SK-N-SH (cell line): Measurements from ENCODE around the gene AK3.

Source experiments
- CTCF ChIP-seq: fragments of 200-600 bp; sonication (generic); IDR thresholded peaks from 2 replicates; pipeline ENCODE4 v1.6.1; 2017; ENCODE audit warnings: antibody characterized with exemption, mild to moderate bottlenecking, moderate library complexity
- EP300 ChIP-seq, 2 experiments: IDR thresholded peaks; 2 replicates each; pipeline versions ENCODE4 v1.4.0 to v1.6.1; 2012; ENCODE audit warnings: borderline replicate concordance in 1 of 2, low read depth in 1 of 2, low read length in 1 of 2
- MEF2A ChIP-seq: IDR thresholded peaks from 2 replicates; pipeline ENCODE4 v1.4.0; 2012; ENCODE audit warnings: low read depth, borderline replicate concordance
- SIN3A ChIP-seq: IDR thresholded peaks from 2 replicates; pipeline ENCODE4 v1.6.1; 2012; ENCODE audit warnings: low read depth, mild to moderate bottlenecking, low read length, moderate library complexity, borderline replicate concordance
- TAF1 ChIP-seq: IDR thresholded peaks from 2 replicates; pipeline ENCODE4 v1.6.1; 2012; ENCODE audit warnings: low read depth, mild to moderate bottlenecking, low read length, moderate library complexity, borderline replicate concordance
- USF2 ChIP-seq: fragments of 150-350 bp; IDR thresholded peaks from 2 replicates; pipeline ENCODE4 v1.6.1; 2017; ENCODE audit warnings: antibody characterized with exemption, low read length, low read depth, borderline replicate concordance
- YY1 ChIP-seq: IDR thresholded peaks from 2 replicates; pipeline ENCODE4 v1.4.0; 2012; ENCODE audit warnings: low read depth, mild to moderate bottlenecking

GRCh38 chr9:4762886-4763541 is 22.0 kb upstream of the AK3 start:
- TF ChIP-seq MEF2A: no peak
- TF ChIP-seq CTCF: no peak
- no peak for TF ChIP-seq EP300 (IDR thresholded peaks at IDR 0.05; ENCODE audit: borderline replicate concordance in 1 of 2, low read depth in 1 of 2, low read length in 1 of 2)
- no peak for TF ChIP-seq SIN3A
- no peak for TF ChIP-seq TAF1
- no peak for TF ChIP-seq YY1
- TF ChIP-seq USF2: no peak
